HepG2 (cell line): Measurements from ENCODE around the gene EHD1. TPM values are rescaled to one million over a fixed set of nuclear protein-coding genes. Genes with fewer than 3 reads are reported as not detected.
A peak's percentile ranks its signal among the peaks of the same experiment; 100 is the strongest.

ENCODE experiments used
- CENPT ChIP-seq: sonication (generic); formaldehyde crosslinking; IDR thresholded peaks from 2 replicates; pipeline ENCODE4 v1.8.0; 2022; ENCODE audit warnings: low read depth, mild to moderate bottlenecking, moderate library complexity, missing genetic modification reagents
- DZIP1 ChIP-seq: sonication (generic); formaldehyde crosslinking; IDR thresholded peaks from 2 replicates; pipeline ENCODE4 v1.5.0; 2020; ENCODE audit warnings: mild to moderate bottlenecking, missing genetic modification reagents
- ERF ChIP-seq: IDR thresholded peaks from 2 replicates; pipeline ENCODE4 v1.6.1; 2018; ENCODE audit warnings: missing biosample characterization, missing genetic modification reagents
- ESRRA ChIP-seq: sonication (generic); formaldehyde crosslinking; IDR thresholded peaks from 2 replicates; pipeline ENCODE4 v1.5.1; 2020; ENCODE audit warnings: mild to moderate bottlenecking, low read depth, missing genetic modification reagents
- HMG20A ChIP-seq: IDR thresholded peaks from 2 replicates; pipeline ENCODE4 v1.6.1; 2016; ENCODE audit warnings: borderline replicate concordance
- KLF13 ChIP-seq: sonication (generic); formaldehyde crosslinking; IDR thresholded peaks from 2 replicates; pipeline ENCODE4 v1.4.0; 2020; ENCODE audit warnings: mild to moderate bottlenecking, missing genetic modification reagents
- MEIS2 ChIP-seq: sonication (generic); formaldehyde crosslinking; IDR thresholded peaks from 2 replicates; pipeline ENCODE4 v1.9.0; 2021; ENCODE audit warnings: mild to moderate bottlenecking, missing genetic modification reagents
- MXD4 ChIP-seq: IDR thresholded peaks from 2 replicates; pipeline ENCODE4 v1.6.1; 2016; ENCODE audit warnings: mild to moderate bottlenecking, missing biosample characterization, missing genetic modification reagents
- NCOA2 ChIP-seq: sonication (generic); formaldehyde crosslinking; IDR thresholded peaks from 2 replicates; pipeline ENCODE4 v1.8.0; 2022; ENCODE audit warnings: inconsistent platforms
- NCOA5 ChIP-seq: sonication (generic); formaldehyde crosslinking; IDR thresholded peaks from 2 replicates; pipeline ENCODE4 v1.4.0; 2020; ENCODE audit warnings: missing genetic modification reagents
- NFIC ChIP-seq: IDR thresholded peaks from 2 replicates; pipeline ENCODE4 v1.6.1; 2012; ENCODE audit warnings: mild to moderate bottlenecking, low read length, inconsistent platforms
- POLR2AphosphoS2 ChIP-seq: IDR thresholded peaks from 2 replicates; pipeline ENCODE4 v1.6.1; 2011; ENCODE audit warnings: low read depth, low read length, improper control_type of control experiment
- PREB ChIP-seq: sonication (generic); formaldehyde crosslinking; IDR thresholded peaks from 2 replicates; pipeline ENCODE4 v1.4.0; 2020; ENCODE audit warnings: missing genetic modification reagents
- PRMT3 ChIP-seq: sonication (generic); formaldehyde crosslinking; IDR thresholded peaks from 2 replicates; pipeline ENCODE4 v1.8.1; 2022; ENCODE audit warnings: low read depth, mild to moderate bottlenecking, moderate library complexity, missing genetic modification reagents, borderline replicate concordance
- RARA ChIP-seq: IDR thresholded peaks from 2 replicates; pipeline ENCODE4 v1.6.1; 2016; ENCODE audit warnings: missing genetic modification reagents, missing compliant biosample characterization
- SMARCE1 ChIP-seq: fragments of 450-650 bp; IDR thresholded peaks from 2 replicates; pipeline ENCODE4 v1.6.1; 2017; ENCODE audit warnings: borderline replicate concordance
- SP2 ChIP-seq: sonication (generic); formaldehyde crosslinking; IDR thresholded peaks from 2 replicates; pipeline ENCODE4 v1.5.1; 2020; ENCODE audit warnings: mild to moderate bottlenecking, missing genetic modification reagents
- TRIM24 ChIP-seq: sonication (generic); formaldehyde crosslinking; IDR thresholded peaks from 2 replicates; pipeline ENCODE4 v1.8.0; 2022; ENCODE audit warnings: mild to moderate bottlenecking, missing genetic modification reagents
- ZFYVE20 ChIP-seq: sonication (generic); formaldehyde crosslinking; IDR thresholded peaks from 2 replicates; pipeline ENCODE4 v1.8.0; 2023; ENCODE audit warnings: low read depth, mild to moderate bottlenecking, moderate library complexity, missing genetic modification reagents, borderline replicate concordance
- ZNF496 ChIP-seq: sonication (generic); formaldehyde crosslinking; IDR thresholded peaks from 2 replicates; pipeline ENCODE4 v1.8.1; 2023; ENCODE audit warnings: mild to moderate bottlenecking, moderate library complexity, missing genetic modification reagents; ENCODE audit not compliant: insufficient replicate concordance
- ZNF547 ChIP-seq: sonication (generic); formaldehyde crosslinking; IDR thresholded peaks from 2 replicates; pipeline ENCODE4 v1.5.1; 2020; ENCODE audit warnings: mild to moderate bottlenecking, missing genetic modification reagents
- ZNF567 ChIP-seq: sonication (generic); formaldehyde crosslinking; IDR thresholded peaks from 2 replicates; pipeline ENCODE4 v1.8.1; 2023; ENCODE audit warnings: mild to moderate bottlenecking, missing genetic modification reagents, borderline replicate concordance
- ZNF607 ChIP-seq: sonication (generic); formaldehyde crosslinking; IDR thresholded peaks from 2 replicates; pipeline ENCODE4 v1.5.1; 2020; ENCODE audit warnings: missing genetic modification reagents, mild to moderate bottlenecking, borderline replicate concordance
- ZNF670 ChIP-seq: sonication (generic); formaldehyde crosslinking; IDR thresholded peaks from 2 replicates; pipeline ENCODE4 v1.8.0; 2022; ENCODE audit warnings: mild to moderate bottlenecking, missing genetic modification reagents, borderline replicate concordance
- ZNF7 ChIP-seq: IDR thresholded peaks from 2 replicates; pipeline ENCODE4 v1.6.1; 2016; ENCODE audit warnings: missing biosample characterization, missing genetic modification reagents
- ZNF720 ChIP-seq: sonication (generic); formaldehyde crosslinking; IDR thresholded peaks from 2 replicates; pipeline ENCODE4 v1.4.0; 2020; ENCODE audit warnings: missing genetic modification reagents
- ZNF761 ChIP-seq: sonication (generic); formaldehyde crosslinking; conservative IDR thresholded peaks from 2 replicates; pipeline ENCODE4 v1.4.0; 2020; ENCODE audit warnings: mild to moderate bottlenecking, missing genetic modification reagents
- ZNF768 ChIP-seq: sonication (generic); formaldehyde crosslinking; IDR thresholded peaks from 2 replicates; pipeline ENCODE4 v1.4.0; 2020; ENCODE audit warnings: missing genetic modification reagents
- ZSCAN25 ChIP-seq: sonication (generic); formaldehyde crosslinking; IDR thresholded peaks from 2 replicates; pipeline ENCODE4 v1.8.0; 2022; ENCODE audit warnings: mild to moderate bottlenecking, missing genetic modification reagents
- polyA plus RNA-seq, 8 experiments: library from polyadenylated mRNA; depleted of rRNA in 3 of 8; stranded (reverse) in 7 of 8; unstranded in 1 of 8; fragments of >200 nt; fragmentation: Illumina TruSeq in 4 of 8; extraction: Trizol in 4 of 8; gene quantifications; 2 replicates each; pipeline versions ENCODE4 v1.2.1 to v1.2.3, GENCODE V29; 2011 to 2016; ENCODE audit warnings: low read depth in 4 of 8, missing spikeins in 1 of 8, mixed read lengths in 1 of 8; ENCODE audit not compliant: insufficient read depth in 1 of 8
- total RNA-seq, 5 experiments: library from RNA; depleted of rRNA; stranded (reverse); fragments of >200 nt; fragmentation: Illumina TruSeq; extraction: Trizol; gene quantifications; 2 replicates each; pipeline ENCODE4 v1.2.3, GENCODE V29; 2016; ENCODE audit warnings: low read depth in 1 of 5

Gene EHD1
- total and polyA plus RNA-seq, 2 of the 13 experiments (the other 11 are each of a cell fraction or from before 2014, with no cell fraction given) = 23.6 to 26.6 TPM

- TF ChIP-seq ERF (CRISPR knock-in tag) (peak; percentile 25; the same call in 1 of the 2 replicates), ZSCAN25 (CRISPR knock-in tag) (0 out of 2 replicates have a peak, but pooled peaks have one; percentile 21), DZIP1 (CRISPR knock-in tag) (no peak), ZNF567 (CRISPR knock-in tag) (no peak), MEIS2 (CRISPR knock-in tag) (no peak), HMG20A (CRISPR knock-in tag) (peak; percentile 36; the same call in 1 of the 2 replicates), ESRRA (no peak), POLR2AphosphoS2 (no peak), MXD4 (CRISPR knock-in tag) (no peak), SMARCE1 (no peak), NCOA2 (CRISPR knock-in tag) (peak; percentile 67), PREB (CRISPR knock-in tag) (no peak), ZNF761 (CRISPR knock-in tag) (no peak), ZNF768 (CRISPR knock-in tag) (no peak), KLF13 (CRISPR knock-in tag) (no peak), TRIM24 (CRISPR knock-in tag) (no peak), PRMT3 (CRISPR knock-in tag) (no peak), ZNF720 (CRISPR knock-in tag) (no peak), ZNF547 (no peak), ZFYVE20 (CRISPR knock-in tag) (no peak), RARA (peak; percentile 92), SP2 (CRISPR knock-in tag) (no peak), ZNF670 (no peak), ZNF7 (no peak), CENPT (no peak), NCOA5 (no peak), ZNF496 (CRISPR knock-in tag) (no peak), NFIC (no peak), ZNF607 (no peak)
These were observed 23.6 kb downstream of the EHD1 start (continued) for GRCh38 chr11:64854534-64855502.
